ENCODE data around the gene TMEM59. TPM values are rescaled to one million over a fixed set of nuclear protein-coding genes. Genes with fewer than 3 reads are reported as not detected.

TMEM59 gene
- total RNA-seq, 1 experiment from 2014 or later = 174 TPM

DNA sequence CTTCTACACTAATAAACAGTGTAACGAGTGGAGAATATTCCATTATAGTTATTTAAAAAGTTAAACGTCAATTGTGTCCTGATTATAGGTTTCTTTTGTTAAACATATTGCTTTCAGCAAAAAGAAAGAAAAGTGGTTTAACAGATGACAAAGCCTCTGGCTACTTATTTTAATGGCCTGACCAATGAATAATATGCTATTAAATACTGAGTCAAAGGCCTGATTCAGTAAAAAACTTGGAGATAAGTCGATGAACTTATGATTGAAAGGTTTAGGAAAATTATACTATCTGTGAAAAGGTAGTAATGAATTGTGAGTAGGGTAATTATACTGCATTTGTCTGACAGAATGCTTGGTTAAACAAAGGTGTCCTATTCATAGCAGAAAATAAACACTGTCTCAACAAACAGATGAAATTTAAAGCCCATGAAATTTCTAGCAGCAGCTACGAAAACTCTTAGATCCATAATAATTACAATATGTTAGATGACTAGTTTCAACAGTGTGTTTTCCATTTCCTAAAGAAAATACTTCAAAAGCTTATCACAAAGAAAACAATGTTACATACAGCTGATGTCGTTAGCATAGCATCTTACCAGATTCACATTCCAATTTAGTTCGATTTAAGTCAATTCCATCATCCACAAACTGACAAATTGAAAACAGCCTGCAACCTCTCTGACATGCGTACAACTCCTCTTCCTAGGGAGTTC lies 6.2 kb downstream of the TMEM59 start:
- ATAC-seq = no peak
- TF ChIP-seq SIN3A (IDR thresholded peaks at IDR 0.05; ENCODE audit: borderline replicate concordance, insufficient read depth, low read depth, low read length) (no peak), POLR2AphosphoS5 (IDR thresholded peaks at IDR 0.05; ENCODE audit: low read depth, low read length) (no peak), TCF7L2 (IDR thresholded peaks at IDR 0.05; ENCODE audit: low read depth, low read length) (no peak)
- TF ChIP-seq, protein P1, sequence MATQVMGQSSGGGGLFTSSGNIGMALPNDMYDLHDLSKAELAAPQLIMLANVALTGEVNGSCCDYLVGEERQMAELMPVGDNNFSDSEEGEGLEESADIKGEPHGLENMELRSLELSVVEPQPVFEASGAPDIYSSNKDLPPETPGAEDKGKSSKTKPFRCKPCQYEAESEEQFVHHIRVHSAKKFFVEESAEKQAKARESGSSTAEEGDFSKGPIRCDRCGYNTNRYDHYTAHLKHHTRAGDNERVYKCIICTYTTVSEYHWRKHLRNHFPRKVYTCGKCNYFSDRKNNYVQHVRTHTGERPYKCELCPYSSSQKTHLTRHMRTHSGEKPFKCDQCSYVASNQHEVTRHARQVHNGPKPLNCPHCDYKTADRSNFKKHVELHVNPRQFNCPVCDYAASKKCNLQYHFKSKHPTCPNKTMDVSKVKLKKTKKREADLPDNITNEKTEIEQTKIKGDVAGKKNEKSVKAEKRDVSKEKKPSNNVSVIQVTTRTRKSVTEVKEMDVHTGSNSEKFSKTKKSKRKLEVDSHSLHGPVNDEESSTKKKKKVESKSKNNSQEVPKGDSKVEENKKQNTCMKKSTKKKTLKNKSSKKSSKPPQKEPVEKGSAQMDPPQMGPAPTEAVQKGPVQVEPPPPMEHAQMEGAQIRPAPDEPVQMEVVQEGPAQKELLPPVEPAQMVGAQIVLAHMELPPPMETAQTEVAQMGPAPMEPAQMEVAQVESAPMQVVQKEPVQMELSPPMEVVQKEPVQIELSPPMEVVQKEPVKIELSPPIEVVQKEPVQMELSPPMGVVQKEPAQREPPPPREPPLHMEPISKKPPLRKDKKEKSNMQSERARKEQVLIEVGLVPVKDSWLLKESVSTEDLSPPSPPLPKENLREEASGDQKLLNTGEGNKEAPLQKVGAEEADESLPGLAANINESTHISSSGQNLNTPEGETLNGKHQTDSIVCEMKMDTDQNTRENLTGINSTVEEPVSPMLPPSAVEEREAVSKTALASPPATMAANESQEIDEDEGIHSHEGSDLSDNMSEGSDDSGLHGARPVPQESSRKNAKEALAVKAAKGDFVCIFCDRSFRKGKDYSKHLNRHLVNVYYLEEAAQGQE (IDR thresholded peaks at IDR 0.05; ENCODE audit: insufficient read depth in 1 of 2, low read depth in 2 of 2, low read length in 1 of 2) = no peak
- TF ChIP-seq, protein P2, sequence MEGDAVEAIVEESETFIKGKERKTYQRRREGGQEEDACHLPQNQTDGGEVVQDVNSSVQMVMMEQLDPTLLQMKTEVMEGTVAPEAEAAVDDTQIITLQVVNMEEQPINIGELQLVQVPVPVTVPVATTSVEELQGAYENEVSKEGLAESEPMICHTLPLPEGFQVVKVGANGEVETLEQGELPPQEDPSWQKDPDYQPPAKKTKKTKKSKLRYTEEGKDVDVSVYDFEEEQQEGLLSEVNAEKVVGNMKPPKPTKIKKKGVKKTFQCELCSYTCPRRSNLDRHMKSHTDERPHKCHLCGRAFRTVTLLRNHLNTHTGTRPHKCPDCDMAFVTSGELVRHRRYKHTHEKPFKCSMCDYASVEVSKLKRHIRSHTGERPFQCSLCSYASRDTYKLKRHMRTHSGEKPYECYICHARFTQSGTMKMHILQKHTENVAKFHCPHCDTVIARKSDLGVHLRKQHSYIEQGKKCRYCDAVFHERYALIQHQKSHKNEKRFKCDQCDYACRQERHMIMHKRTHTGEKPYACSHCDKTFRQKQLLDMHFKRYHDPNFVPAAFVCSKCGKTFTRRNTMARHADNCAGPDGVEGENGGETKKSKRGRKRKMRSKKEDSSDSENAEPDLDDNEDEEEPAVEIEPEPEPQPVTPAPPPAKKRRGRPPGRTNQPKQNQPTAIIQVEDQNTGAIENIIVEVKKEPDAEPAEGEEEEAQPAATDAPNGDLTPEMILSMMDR (IDR thresholded peaks at IDR 0.05) = no peak
- DNase-seq (ENCODE audit: low read depth, low spot score) = no peak
- Histone ChIP-seq H3K36me3 (ENCODE audit: control insufficient read depth, insufficient read depth, low read length) (peaks cover 4% of the 10 kb centered on the region; the same call in 1 of the 2 replicates), H3K9me3 (ENCODE audit: control insufficient read depth, insufficient read depth, low read depth, low read length) (no peaks in the 10 kb centered on the region), H3K27ac (ENCODE audit: low read length) (no peak overlapping the region), H3K4me3 (ENCODE audit: low read depth in 2 of 2, low read length in 2 of 2) (no peak overlapping the region), H3K4me1 (ENCODE audit: control insufficient read depth, insufficient read depth, low read length) (peaks cover 28% of the 10 kb centered on the region), H3K27me3 (ENCODE audit: control insufficient read depth, insufficient read depth, low read length) (no peaks in the 10 kb centered on the region)
- no TSS peak for BruUV-seq (replicated peaks)
- ChIA-PET POLR2A (no interaction called here), CTCF (no interaction called here)
- intact Hi-C loops (cut with micrococcal nuclease; ENCODE audit: unreplicated experiment) (no loop called here), in situ Hi-C loops (cut with HindIII; ENCODE audit: low pct_unique_long_range_greater_than_20kb, low sequenced_read_pairs) (no loop called here)

DNA sequence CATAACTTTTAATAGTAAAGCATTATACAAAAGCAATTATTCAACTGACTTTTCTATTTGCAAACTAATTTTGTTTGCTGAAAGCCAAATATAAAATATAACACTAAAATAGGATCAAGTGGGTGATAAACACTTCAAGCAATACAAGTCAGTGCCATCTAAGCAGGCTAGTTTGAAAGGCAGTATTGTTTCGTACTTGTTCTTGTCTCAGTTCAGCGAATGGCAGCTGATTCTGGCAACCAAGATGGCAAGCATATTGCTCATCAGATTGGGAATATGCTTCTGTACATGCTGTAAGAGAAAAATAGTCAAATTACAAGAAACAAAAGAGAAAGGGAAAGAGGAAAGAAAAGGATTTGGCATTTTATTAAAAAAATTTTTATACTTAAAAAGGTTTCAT lies 7.5 kb downstream of the TMEM59 start:
- DNase-seq (ENCODE audit: low read depth, low spot score) (no peak), ATAC-seq (no peak)
- peaks cover 13% of the 10 kb centered on the region; the same call in 1 of the 2 replicates for H3K36me3 ChIP-seq (ENCODE audit: control insufficient read depth, insufficient read depth, low read length)
- intact Hi-C loops (cut with micrococcal nuclease; ENCODE audit: unreplicated experiment) = no loop called here
- ChIA-PET CTCF (no interaction called here), POLR2A (no interaction called here)
- H3K27me3 ChIP-seq (ENCODE audit: control insufficient read depth, insufficient read depth, low read length) = no peaks in the 10 kb centered on the region
- in situ Hi-C loops (cut with HindIII; ENCODE audit: low pct_unique_long_range_greater_than_20kb, low sequenced_read_pairs) = no loop called here
- H3K4me1 ChIP-seq (ENCODE audit: control insufficient read depth, insufficient read depth, low read length) = peaks cover 22% of the 10 kb centered on the region
- no peak overlapping the region for H3K4me3 ChIP-seq (ENCODE audit: low read depth in 2 of 2, low read length in 2 of 2)
- BruUV-seq (replicated peaks) = no TSS peak
- TF ChIP-seq POLR2AphosphoS5 (IDR thresholded peaks at IDR 0.05; ENCODE audit: low read depth, low read length) = no peak
- TF ChIP-seq, protein P2 (IDR thresholded peaks at IDR 0.05) = no peak
- TF ChIP-seq TCF7L2 (IDR thresholded peaks at IDR 0.05; ENCODE audit: low read depth, low read length) = no peak
- no peak overlapping the region for H3K27ac ChIP-seq (ENCODE audit: low read length)
- no peaks in the 10 kb centered on the region for H3K9me3 ChIP-seq (ENCODE audit: control insufficient read depth, insufficient read depth, low read depth, low read length)

All from Panc1 (cell line).